GM21723 (cell line): ENCODE data around the gene JCAD.
A peak's percentile ranks its signal among the peaks of the same experiment; 100 is the strongest.

Experiments
- ATAC-seq: cut with Tn5 transposase; IDR thresholded peaks from one replicate; pipeline ENCODE4 v1.9.1; 2021; ENCODE audit warnings: mild to moderate bottlenecking, moderate library complexity; ENCODE audit not compliant: unreplicated experiment

JCAD gene

DNA sequence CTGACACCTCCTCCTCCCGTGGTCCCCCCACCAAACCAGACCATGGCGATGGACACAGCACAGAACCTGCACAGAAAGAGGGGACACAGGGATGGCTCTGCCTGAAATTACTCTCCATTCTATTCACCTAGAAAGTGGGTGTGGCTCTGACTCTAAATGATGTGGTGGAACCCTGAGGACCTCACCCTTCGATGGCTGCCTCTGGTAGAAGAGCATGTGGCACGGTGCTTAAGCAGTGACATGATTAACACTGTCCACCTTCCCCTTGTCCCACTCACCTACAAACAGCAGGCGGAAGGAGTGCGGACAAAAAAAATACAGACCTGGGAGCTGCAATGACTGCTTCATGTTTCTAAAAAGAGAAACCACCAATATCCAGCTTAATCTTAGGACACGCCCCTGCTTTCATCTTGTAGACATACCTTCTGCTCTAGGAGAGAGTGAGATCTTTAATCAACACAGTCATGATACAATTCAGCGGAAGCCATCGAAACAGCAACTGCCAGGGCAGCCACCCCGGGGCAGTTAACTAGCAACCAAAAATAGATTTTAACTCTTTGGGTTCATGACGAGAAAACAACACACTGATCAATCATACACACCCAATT is 11.4 kb downstream of the JCAD start:
- no peak for ATAC-seq

- peak; percentile 77 for ATAC-seq
These were observed 12.0 kb downstream of the JCAD start for GRCh38 chr10:30047430-30047829.

GRCh38 chr10:30046476-30046875 is 12.9 kb downstream of the JCAD start:
- ATAC-seq, result no peak

DNA sequence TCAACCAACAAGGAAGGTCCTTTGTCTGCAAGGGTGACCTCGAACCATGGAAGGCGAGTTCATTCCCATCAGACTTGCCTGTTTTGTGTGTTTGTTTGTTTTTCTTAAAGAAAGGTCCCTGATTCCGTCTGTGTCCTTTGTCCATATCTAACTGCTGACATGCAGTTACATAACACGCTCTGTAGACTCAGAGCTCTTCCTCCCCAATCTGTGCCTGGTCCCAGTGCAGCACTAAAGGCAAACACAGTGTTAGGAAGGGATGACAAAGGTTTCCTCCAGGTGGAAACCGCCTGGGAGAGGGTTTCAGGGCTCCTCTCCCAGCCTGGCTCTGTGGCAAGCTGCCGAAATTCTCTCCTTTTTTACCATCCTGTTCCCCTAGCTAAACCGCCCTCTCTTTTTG is 13.4 kb downstream of the JCAD start:
- no peak for ATAC-seq

- ATAC-seq, result no peak
These were observed 15.7 kb downstream of the JCAD start for GRCh38 chr10:30043476-30044270.

DNA sequence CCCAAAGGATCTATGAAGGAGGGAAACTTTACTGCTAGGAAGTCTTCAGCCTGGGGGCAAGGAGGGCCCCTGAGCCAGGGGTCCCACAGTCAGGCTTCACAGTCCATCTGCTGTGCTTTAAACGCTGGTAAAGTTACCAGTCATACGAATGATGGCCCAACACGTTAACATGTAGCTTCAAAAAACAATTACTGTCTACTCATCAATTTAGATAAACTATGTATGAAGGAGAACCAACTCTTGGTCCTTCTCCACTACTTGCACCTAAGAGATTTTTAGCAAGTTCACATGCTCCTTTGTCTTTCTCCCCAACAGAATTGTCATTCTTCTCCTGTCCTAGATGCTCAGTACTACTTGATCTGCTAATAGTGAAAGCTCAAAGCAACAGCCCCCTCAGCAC is 16.6 kb downstream of the JCAD start:
- ATAC-seq, result no peak

GRCh38 chr10:30041196-30042105 is 17.9 kb downstream of the JCAD start:
- ATAC-seq, result no peak

DNA sequence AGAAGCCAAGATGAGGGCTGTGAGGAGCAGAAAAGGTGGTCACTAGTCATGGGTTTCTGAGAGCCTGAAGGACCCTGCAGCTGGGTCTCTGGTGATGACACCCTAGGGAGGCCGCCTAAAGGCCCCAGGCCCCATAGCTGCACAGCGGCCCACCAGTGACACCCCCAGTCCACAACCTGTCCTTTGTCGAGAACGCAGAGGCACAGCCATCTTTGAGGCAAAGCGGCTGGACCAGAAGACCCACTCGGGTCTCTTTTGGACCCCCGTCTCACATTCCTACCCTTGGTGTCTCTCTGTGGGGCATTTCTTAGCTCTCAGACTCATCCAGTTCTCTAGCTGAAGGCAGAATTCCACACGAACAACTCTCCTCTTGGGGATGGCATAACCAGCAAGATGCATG is 18.8 kb downstream of the JCAD start:
- ATAC-seq, result no peak

GRCh38 chr10:30039988-30040387 is 19.4 kb downstream of the JCAD start:
- ATAC-seq, result no peak

DNA sequence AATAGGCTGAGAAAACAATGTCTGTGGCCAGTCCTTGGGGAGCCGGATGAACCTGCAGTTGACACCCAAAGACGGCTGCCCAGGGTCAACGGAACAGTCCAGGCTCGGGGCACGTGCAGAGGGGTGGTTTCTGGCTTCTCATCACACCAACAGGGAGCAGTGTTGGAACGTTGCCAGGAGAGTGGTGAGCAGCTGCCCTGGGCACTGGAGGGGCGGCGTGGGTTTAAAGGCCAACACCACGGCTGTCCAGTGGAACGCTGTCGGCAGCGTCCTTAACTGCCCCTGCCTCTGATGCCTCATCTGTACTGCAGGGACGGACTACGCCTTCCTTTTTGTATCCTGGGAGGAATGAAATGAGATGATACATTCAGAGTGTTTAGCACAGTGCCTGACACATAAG is 19.8 kb downstream of the JCAD start:
- no peak for ATAC-seq

DNA sequence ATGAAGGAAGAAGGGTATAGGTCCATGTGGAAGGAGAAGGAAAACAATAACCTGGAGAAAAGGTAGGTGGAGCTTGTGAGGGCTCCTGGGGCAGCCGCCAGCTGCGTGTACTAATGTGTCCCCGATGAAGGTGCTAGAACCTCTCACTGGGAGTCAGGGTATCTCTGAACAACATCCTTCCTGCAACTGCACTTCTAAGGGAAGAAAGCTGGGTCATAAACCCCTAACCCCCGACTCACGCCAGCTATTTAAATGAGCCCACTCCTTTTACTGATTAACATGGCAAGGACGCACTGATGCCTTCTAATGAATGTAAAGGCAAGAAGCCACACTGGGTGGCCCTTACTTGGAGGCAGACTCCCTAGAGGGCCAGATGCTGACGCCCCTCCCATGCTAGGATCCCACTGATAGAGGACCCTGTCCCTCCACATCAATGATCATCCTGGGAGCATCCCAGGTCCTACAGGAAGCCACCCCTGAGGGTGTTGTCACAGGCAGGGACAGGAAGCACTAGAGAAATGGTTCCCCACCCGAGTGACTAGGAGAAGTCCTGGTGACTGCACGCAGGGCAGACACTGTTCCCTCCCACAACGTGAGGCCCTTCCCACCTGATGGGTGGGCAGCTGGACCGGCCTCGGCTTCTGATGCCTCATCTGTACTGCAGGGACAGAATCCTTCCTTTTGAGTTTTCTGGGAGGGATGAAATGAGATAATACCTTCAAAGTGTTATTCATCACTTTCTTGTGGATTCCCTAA is 20.4 kb downstream of the JCAD start:
- no peak for ATAC-seq

DNA sequence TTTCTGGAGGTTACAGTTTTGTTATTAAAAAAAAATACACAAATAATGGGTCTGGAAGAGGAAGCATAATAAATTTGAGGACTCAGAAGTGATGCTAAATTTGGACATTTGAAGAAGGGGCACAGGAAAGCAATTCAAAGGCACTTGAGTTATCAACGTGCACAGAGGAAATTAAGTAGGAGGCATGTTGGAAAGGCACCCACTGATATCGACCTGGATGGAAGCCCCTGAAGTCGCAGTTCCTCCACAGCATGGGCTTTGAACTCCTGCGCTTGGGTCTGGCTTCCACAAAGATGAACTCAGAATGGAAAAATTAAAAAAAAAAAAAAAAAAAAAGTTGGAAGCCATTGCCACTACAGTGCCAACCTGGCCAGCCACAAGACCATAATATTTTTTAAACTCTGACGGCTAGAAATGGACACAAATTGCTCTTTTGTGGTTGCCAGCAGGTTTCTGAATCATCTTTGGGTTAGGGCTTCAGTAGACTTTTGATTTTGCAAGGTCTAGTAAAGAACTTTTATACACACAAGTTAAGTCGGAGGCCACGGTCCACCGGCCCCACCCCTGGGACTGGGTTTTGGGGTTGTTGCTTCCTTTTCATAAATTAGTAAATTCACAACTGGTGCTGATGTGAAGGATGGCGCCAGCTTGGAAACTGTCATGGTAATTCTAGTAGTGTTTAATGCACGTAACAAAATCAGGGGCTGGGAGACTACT is 21.6 kb downstream of the JCAD start:
- ATAC-seq, result no peak

- no peak for ATAC-seq
These were observed 22.6 kb downstream of the JCAD start for GRCh38 chr10:30036811-30037210.

DNA sequence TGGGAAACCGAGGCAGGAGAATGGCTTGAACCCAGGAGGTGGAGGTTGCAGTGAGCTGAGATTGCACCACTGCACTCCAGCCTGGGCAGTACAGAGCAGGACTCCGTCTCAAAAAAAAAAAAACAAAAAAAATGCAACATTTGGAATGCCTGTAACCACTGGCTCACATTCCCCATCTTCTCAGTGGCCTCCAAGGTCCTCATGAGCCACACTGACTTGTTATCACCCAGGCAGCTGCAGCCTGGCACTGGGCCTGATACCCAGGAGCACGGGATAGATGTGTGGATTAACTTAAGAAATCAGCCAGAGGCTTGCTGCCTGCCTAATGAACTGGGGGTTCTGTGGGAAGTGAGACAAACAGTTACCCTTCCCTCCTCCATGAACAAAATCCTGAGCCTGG is 23.0 kb downstream of the JCAD start:
- ATAC-seq, result no peak

DNA sequence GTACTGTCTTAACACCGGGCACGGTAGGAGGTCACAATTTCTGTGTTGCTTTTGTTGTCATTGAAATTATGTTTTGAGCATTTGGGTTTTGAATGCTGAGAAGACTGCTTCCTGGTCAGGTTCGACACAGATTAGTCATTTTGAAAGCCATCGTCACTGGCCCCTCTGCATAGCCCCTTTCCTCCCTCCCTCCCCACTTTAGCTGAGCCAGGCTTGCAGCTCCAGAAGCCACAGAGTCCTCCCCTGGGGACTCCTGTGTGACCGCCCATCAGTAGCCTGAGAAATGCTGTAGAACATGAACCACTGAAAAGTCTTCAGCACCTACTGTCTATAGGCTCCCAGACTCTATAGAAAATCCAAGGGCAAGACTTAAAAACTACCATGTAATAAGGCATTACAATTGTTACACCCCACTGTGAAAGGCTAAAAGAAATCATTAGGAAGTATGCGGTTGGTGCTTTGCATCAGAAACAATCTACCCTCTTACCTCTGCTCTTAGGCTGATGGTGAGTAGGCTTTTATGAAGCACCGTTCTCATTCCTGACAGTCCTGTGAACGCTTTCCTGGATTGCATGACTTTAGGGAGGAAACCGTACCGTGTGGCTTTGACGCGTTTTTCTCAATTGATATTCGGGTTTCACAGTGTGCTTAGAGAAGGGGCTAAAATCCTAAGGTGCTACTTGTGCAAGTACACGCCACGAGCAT is 24.8 kb downstream of the JCAD start:
- peak; percentile 86 for ATAC-seq

- ATAC-seq, result no peak
These were observed 27.3 kb downstream of the JCAD start for GRCh38 chr10:30032125-30032524.

DNA sequence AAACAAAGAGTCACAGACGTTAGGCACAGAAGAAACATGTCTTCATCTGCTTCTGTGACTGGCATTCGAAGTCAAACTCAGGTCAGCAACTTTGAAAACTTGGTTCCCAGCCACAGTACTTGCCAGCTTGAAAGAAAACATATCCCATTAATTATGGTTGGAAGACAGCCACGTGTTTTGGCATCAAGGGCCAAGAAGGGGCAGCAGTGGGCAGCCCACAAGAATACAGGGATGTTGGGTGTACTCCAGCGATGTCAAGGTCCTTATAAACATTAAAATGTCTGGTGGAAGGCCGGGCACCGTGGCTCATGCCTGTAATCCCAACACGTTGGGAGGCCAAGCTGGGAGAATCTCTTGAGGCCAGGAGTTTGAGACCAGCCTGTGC is 29.5 kb downstream of the JCAD start:
- no peak for ATAC-seq

DNA sequence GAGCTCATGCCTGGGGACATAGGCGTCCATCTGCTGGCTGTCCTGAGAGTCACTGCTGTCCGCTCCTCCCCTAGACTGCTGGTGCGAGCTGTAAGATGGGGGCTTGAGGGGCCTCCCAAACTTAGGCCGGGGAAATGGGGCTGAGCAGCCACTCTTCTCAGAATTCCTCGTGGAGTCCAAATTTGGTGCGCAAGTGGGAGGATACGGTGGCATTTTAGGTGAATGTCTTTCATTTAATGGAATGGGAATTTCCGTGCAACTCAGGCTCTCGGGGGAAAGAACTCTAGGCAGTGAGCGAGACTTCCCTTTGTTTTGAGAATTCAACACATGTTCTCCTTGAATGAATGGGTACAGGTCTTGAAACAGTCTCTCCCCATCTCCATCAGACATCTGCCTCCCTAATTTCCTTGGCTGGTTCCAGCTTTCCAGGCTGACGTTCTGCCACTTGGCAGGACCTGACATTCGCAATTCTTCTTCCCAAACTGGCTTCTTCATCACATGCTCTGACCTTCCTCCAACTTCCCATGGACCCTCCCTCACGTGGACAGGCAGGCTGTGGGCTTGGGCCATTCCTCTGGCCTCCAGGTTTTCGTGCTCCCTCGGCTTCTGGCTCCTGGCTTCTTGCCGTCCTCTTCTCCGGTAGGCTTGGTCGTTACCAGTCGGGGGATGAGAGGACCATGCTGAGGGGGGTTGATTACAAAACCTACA is 30.1 kb downstream of the JCAD start:
- ATAC-seq, result no peak

DNA sequence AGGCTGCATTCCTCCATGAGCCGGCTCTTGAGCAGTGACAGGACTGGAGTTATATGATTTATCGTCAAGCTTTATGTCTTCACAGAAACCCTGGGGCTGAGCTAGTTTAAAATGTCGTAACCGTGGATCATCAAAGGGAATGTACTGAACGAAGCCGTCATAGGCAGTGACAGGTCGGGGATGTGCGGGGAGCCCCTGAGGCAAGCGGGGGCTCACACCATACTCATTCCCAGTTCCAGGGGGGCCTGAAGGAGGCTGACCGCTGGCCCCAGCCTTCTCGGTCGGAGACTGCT is 30.7 kb downstream of the JCAD start:
- no peak for ATAC-seq
